ENCODE results near the gene GTF2F2.

DNA sequence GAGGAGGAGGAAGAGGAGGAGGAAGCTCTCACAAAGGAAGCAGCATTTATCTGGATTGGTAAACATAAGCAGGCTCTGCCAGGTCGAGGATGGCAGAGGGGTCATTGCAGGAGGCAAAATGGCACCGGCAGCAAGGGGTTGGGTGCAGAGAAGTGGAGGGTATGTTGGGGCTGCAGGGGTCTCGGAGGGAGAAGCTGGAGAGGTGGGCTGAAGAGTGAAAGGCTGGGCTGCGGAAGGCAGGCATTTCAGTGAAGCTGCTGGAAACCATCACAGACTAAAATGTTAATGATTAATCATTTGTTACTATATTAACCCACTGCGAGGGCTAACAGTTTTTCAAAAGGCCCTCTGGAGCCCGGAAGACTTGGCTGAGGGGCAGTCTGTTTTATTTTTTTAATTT lies 196.0 kb downstream of the GTF2F2 start:
- TF ChIP-seq CTCF (IDR thresholded peaks at IDR 0.05) (no peak), POLR2A (IDR thresholded peaks at IDR 0.05) (no peak)
